ENCODE data around the gene COX6A1. TPM values are rescaled to one million over a fixed set of nuclear protein-coding genes. Genes with fewer than 3 reads are reported as not detected.

The COX6A1 gene
- polyA plus RNA-seq, 1 donor (not counting 4 experiments of a cell fraction or from before 2014, with no cell fraction given): 663 TPM

GRCh38 chr12:120457133-120457532 lies 19.2 kb downstream of the COX6A1 start:
- Histone ChIP-seq H3K9me1 (ENCODE audit: control insufficient read depth, extremely low read depth, insufficient read depth, low read length) (no peaks in the 10 kb centered on the region), H3K27ac (ENCODE audit: control insufficient read depth, insufficient read depth, low read length) (no peak overlapping the region), H3K4me3 (ENCODE audit: control insufficient read depth in 2 of 3, extremely low read depth in 1 of 3, insufficient read depth in 2 of 3, low read depth in 1 of 3, low read length in 3 of 3) (no peak overlapping the region), H3K27me3 (ENCODE audit: control insufficient read depth, extremely low read depth, insufficient read depth, low read length) (no peaks in the 10 kb centered on the region), H3K36me3 (ENCODE audit: control insufficient read depth in 2 of 2, extremely low read depth in 1 of 2, insufficient read depth in 2 of 2, low read length in 2 of 2) (peaks cover 27 to 37% of the 10 kb centered on the region in 2 experiments), H3K79me2 (ENCODE audit: control insufficient read depth, insufficient read depth, low read length) (peaks cover 6% of the 10 kb centered on the region), H4K20me1 (ENCODE audit: control insufficient read depth, extremely low read depth, insufficient read depth, low read length) (peaks cover 9% of the 10 kb centered on the region), H3K9ac (ENCODE audit: control insufficient read depth, extremely low read depth, insufficient read depth, low read length) (no peak overlapping the region), H3K4me2 (ENCODE audit: control insufficient read depth, extremely low read depth, insufficient read depth, low read depth, low read length) (no peak overlapping the region), H3K9me3 (ENCODE audit: control insufficient read depth, low read depth, low read length) (no peaks in the 10 kb centered on the region), H3K4me1 (ENCODE audit: control insufficient read depth, extremely low read depth, insufficient read depth, low read length) (no peaks in the 10 kb centered on the region), H2AFZ (ENCODE audit: control insufficient read depth, low read length) (no peak overlapping the region)
- dilution Hi-C loops (cut with MboI; ENCODE audit: extremely low pct_ligation_motif_present, low sequenced_read_pairs): no loop called here
- no peak for DNase-seq (ENCODE audit: low read depth, low spot score)
- TF ChIP-seq CTCF (optimal IDR thresholded peaks at IDR 0.05 in 1 of 3, IDR thresholded peaks at IDR 0.05 in 1 of 3, conservative IDR thresholded peaks at IDR 0.05 in 1 of 3; ENCODE audit: extremely low read depth in 1 of 3, insufficient read depth in 2 of 3, low read length in 3 of 3) (peak; percentile 12 to 45 (median 44)), EZH2 (IDR thresholded peaks at IDR 0.05; ENCODE audit: low read length) (no peak)
- no peak for FAIRE-seq

GRCh38 chr12:120460157-120460556 lies 22.2 kb downstream of the COX6A1 start:
- Histone ChIP-seq H3K27me3 (ENCODE audit: control insufficient read depth, extremely low read depth, insufficient read depth, low read length) (no peaks in the 10 kb centered on the region), H4K20me1 (ENCODE audit: control insufficient read depth, extremely low read depth, insufficient read depth, low read length) (no peaks in the 10 kb centered on the region), H3K27ac (ENCODE audit: control insufficient read depth, insufficient read depth, low read length) (no peak overlapping the region), H3K9ac (ENCODE audit: control insufficient read depth, extremely low read depth, insufficient read depth, low read length) (no peak overlapping the region), H2AFZ (ENCODE audit: control insufficient read depth, low read length) (no peak overlapping the region), H3K9me3 (ENCODE audit: control insufficient read depth, low read depth, low read length) (no peaks in the 10 kb centered on the region), H3K4me2 (ENCODE audit: control insufficient read depth, extremely low read depth, insufficient read depth, low read depth, low read length) (no peak overlapping the region), H3K36me3 (ENCODE audit: control insufficient read depth in 2 of 2, extremely low read depth in 1 of 2, insufficient read depth in 2 of 2, low read length in 2 of 2) (peaks cover 40 to 52% of the 10 kb centered on the region in 2 experiments), H3K79me2 (ENCODE audit: control insufficient read depth, insufficient read depth, low read length) (peaks cover 14% of the 10 kb centered on the region), H3K4me1 (ENCODE audit: control insufficient read depth, extremely low read depth, insufficient read depth, low read length) (no peaks in the 10 kb centered on the region), H3K9me1 (ENCODE audit: control insufficient read depth, extremely low read depth, insufficient read depth, low read length) (no peaks in the 10 kb centered on the region), H3K4me3 (ENCODE audit: control insufficient read depth in 2 of 3, extremely low read depth in 1 of 3, insufficient read depth in 2 of 3, low read depth in 1 of 3, low read length in 3 of 3) (no peak overlapping the region)
- DNase-seq (ENCODE audit: low read depth, low spot score) (no peak), FAIRE-seq (no peak)
- TF ChIP-seq CTCF (optimal IDR thresholded peaks at IDR 0.05 in 1 of 3, IDR thresholded peaks at IDR 0.05 in 1 of 3, conservative IDR thresholded peaks at IDR 0.05 in 1 of 3; ENCODE audit: extremely low read depth in 1 of 3, insufficient read depth in 2 of 3, low read length in 3 of 3) (no peak), EZH2 (IDR thresholded peaks at IDR 0.05; ENCODE audit: low read length) (no peak)
- dilution Hi-C loops (cut with MboI; ENCODE audit: extremely low pct_ligation_motif_present, low sequenced_read_pairs): no loop called here

Data from keratinocyte (primary cell).